NCI-H524 (cell line): Measurements from ENCODE around the gene EFCAB9.
A peak's percentile ranks its signal among the peaks of the same experiment; 100 is the strongest.
"Not testable (repeated sequence)": the region's sequence is repeated elsewhere in the genome, so short reads cannot be mapped to it uniquely, and the experiment has no call there.

Experiments
- DNase-seq, 2 experiments: peaks; one replicate each; lab custom pipeline; 2025; lab: John Stamatoyannopoulos, UW

EFCAB9 gene

GRCh38 chr5:172188033-172188892 is 5.7 kb upstream of the EFCAB9 start, which contains the start of gene STK10:
TSS of gene STK10 (minus strand) at chr5:172188224. CDS start at chr5:172188042, 182 bp downstream.
- DNase-seq, result peak; percentile 90 to 92

DNA sequence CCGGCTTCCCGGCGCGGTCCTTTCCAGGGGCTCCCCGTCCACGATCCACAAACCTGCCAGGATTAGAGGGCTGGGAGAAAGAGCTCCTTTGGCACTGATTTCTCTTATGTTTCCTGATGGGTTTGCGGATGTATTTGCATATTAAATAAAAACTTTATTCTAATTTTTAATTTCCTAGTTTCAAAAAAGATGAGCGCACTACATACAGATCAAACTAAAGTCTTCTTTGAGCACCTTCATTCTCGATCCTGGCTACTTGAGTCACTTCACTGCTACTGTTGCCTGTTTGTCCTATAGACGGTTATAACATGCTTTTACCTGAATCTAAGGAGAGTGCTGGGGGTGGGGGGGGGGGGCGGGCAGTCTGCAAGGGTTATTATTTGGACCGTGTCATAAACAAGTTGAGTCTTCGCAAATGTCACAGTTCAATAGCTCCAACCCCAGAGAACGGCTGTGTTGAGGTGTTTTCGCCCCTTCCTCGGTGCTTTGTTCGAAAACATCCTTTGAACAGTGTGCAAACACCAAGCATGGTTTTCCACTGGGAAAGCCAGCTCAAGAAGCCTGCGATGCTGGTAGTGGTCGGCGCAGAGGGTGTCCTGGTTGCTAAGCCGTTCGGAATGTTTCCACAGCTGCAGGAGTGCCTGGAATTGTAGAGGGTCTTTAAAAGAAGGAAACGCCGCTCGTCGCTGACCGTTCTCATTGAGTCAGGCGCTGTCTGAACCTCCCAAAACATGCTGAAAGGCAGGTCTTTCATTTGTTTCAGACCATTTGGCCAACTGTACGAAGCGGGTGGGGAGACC is 4.9 kb upstream of the EFCAB9 start:
- DNase-seq, result no peak

- no peak for DNase-seq
These were observed 4.2 kb upstream of the EFCAB9 start for GRCh38 chr5:172189693-172190296.

DNA sequence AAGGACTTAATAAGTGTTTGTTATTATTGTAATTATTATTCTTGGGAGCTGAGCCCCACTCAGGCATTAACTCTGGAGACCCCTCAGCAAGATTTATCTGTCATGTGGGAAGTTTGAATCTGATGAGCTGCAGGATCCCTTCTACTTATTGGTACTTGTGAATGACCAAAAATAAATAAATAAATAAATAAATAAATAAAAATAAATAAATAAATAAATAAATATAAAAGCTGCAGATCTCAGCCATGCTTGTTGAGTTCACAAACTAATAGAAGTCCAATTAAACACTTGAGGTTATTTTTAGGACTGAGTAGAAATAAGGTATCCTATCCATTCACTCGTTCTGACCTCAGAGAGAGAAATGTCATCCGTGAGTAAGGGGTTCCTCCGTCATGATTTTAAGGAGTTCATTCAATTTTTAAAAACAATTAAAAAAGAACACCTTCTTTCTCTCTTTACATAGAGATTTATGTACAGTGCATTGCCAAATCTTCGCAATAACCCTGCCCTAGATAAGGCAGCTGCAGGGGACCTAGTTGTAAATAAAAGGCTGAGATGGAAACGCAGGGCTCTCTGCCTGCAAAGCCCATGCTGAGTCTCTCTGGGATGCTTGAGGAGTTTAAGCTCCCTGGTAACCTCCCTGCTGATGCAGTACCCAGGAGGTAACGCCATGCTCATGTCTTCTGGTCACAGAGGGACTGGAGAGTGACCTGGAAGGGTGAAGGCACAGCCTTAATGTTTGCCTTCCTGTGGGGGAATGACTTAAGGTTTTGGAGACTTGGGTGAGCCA is 1.2 kb downstream of the EFCAB9 start:
- DNase-seq, result no peak

- DNase-seq, result not testable (repeated sequence)
These were observed 3.8 kb downstream of the EFCAB9 start for GRCh38 chr5:172197775-172198174.

- DNase-seq, result no peak
These were observed 5.5 kb downstream of the EFCAB9 start for GRCh38 chr5:172199446-172199845.

DNA sequence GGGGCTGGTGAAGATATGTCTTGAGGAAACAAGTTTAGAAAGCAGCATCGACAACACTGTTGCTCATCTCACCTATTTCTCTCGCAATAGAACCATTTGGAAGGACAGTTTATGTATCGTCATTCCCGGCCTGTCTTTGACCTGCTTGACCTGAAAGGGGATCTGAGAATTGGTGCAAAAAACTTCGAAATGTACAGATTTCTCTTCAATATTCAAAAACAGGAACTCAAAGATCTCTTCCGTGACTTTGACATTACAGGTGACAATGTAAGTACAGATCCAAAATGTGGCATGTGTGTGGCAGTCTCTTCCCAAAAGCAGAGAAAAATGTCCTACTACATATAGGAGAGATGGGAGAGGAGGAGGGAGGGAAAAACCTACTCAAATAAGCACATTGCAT is 6.5 kb downstream of the EFCAB9 start:
- DNase-seq, result no peak

DNA sequence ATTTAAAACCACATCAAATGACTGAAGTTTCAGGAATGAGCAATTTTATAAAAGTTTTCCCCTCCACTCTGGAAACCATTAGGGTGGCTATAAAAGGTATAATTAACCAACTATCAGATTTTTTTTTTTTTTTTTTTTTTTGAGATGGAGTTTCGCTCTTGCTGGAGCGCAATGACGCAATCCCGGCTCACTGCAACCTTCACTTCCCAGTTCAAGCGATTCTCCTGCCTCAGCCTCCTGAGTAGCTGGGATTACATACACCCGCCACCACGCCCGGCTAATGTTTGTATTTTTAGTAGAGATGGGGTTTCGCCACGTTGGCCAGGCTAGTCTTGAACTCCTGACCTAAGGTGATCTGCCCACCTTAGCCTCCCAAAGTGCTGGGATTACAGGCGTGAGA is 12.0 kb downstream of the EFCAB9 start:
- not testable (repeated sequence) for DNase-seq

DNA sequence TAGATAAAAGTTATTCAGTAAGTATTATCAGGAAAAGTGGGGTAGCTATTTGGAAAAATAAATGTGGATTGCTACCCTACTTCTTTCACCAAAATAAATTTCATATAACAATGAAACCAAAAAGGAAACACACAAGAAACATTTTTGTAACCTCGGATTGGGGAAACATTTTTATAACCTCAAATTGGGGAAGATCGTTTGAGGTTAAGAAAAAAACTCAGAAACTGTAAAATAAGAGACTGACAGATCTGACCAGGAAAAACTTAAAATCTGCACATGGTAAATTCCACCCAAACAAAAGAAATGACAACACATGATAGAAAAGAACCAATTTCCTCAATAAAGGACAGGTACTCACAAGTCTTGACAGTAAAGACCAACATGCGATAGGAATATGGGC is 13.5 kb downstream of the EFCAB9 start:
- DNase-seq, result no peak

DNA sequence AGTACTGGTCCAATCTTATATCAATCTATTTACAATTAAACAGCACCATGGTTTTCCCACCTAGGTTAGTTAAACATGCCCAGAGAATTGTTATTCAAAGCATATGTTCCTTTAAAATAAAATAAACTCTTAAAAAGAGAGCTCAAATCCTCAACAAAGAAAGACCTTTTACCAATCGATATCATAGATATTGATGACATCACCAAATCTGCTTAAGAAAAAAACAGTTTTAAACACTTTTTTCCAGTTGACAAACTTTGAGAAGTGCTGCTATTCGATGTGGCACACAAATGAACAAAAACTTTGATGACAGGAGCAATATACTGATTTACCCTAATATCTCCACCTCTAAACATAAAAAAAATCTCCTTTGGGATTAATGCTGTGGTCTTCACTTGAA is 15.7 kb downstream of the EFCAB9 start:
- DNase-seq, result no peak

GRCh38 chr5:172211676-172212075 is 17.7 kb downstream of the EFCAB9 start:
- no peak for DNase-seq

- no peak for DNase-seq
These were observed 19.2 kb downstream of the EFCAB9 start for GRCh38 chr5:172213126-172213525.

- no peak for DNase-seq
These were observed 22.4 kb downstream of the EFCAB9 start for GRCh38 chr5:172216345-172216744.

- DNase-seq, result no peak
These were observed 25.3 kb downstream of the EFCAB9 start for GRCh38 chr5:172219296-172219695.

DNA sequence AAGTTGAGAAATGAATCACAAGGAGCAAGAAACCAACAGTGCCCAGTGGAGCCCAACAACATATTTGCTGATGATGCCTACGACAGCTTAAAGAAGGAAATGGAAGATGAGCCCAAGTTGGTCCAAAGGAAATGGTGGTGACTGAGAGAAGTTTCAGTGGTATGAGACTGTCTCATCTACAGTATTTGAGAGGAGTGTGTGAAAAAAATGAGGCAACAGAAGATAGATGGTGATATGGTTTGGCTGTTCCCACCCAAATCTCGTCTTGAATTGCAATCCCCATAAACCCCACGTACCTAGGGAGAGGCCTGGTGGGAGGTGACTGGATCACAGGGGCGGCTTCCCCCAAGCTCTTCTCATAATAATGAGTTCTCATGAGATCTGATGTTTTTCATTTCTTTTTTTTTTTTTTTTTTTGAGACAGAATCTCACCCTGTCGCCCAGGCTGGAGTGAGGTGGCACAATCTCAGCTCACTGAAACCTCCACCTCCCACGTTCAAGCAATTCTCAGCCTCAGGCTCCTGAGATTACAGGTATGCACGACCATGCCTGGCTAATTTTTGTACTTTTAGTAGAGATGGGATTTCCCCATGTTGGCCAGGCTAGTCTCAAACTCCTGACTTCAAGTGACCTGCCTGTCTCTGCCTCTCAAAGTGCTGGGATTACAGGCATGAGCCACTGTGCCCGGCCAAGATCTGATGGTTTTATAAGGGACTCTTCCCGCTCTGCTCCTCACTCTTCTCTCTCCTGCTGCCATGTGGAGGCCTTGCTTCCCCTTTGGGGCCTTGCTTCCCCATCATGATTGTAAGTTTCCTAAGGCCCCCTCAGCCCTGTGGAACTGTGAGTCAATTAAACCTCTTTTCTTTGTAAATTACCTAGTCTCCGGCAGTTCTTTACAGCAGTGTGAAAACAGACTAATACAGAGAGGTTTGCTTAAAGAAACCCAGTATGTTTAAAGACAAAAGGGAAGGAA is 30.2 kb downstream of the EFCAB9 start:
- DNase-seq, result no peak

GRCh38 chr5:172224996-172225395 is 31.0 kb downstream of the EFCAB9 start:
- peak; percentile 10 to 44 for DNase-seq

- no peak for DNase-seq
These were observed 35.9 kb downstream of the EFCAB9 start for GRCh38 chr5:172229904-172230303.

GRCh38 chr5:172234031-172234430 is 40.1 kb downstream of the EFCAB9 start:
- DNase-seq, result no peak

DNA sequence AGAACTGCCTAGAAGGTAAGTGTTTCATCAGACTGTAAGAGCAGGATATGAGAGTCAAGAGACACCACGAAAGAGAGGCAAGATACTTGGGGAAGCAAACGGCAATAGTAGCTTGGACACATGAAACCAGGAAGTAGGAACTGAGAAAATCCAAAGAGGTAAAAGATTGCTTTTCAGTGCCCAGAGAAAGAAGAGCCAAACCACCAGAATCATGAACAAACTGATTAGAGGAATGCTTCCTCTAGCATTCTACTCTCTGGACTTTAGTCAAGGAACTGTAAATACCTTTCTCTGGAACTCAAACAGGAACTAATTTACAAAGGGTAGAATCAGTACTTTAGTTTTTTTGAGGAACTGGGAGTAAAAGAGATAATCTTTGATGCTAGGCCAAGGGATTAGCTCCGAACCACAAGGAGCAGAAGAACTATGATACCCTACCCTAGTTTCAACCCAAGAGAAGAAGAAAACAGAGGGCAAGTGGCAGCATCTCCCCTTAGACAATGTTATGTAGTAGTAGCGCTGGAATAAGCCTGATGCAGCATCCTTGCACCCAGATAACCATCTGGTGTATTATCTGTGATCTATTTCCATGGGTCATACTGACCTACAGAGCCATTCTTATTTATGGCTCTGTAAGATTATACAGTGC is 41.3 kb downstream of the EFCAB9 start:
- no peak for DNase-seq
